ENCODE measurements around the gene SMARCB1.

The SMARCB1 gene

DNA sequence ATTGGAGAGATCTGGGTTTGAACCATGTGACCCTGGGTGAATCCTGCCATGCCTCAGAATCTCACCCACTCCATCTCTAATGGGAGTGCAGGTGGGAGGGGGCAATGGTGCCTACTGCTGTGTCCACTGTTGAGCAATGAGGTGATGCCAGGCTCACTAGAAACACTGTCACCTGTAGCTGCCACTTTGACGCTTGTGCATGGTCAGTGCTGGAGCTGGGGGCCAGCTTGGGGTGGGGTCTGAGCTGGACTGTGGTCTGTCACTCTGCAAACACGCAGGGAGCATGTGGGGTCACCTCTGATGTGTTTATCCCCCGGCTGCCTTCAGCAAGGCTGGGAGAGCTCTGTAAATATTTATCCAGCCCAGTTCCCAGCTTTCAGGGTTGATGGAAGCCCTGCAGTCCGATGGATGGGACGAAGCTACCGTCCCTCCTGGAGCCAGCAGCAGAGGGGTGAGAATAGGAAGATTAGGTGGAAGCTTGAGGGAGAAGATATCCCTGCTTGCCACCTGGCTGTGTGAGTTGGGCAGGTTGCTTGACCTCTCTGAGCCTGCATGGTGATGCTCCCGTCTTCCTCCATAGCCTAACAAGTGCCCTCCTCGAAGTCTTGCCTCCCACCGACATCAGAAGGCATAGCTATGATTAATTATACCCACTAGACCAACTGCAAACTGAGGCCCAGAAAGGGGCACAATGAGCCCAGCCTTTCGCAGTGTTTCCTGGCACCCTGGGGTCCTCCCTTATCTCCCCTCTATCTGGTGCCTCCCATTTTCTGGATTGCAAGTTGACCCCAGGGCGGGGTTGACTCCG lies 12.4 kb upstream of the SMARCB1 start:
- no peak overlapping the region for H3K9ac ChIP-seq (ENCODE audit: low read length)

GRCh38 chr22:23774922-23775436 lies 11.8 kb upstream of the SMARCB1 start:
- Histone ChIP-seq H3K9ac (ENCODE audit: low read length) (no peak overlapping the region), H3K27ac (ENCODE audit: low read depth, low read length) (no peak overlapping the region), H3K9me2 (replicated peaks; ENCODE audit: insufficient read depth, low read length) (no peaks in the 10 kb centered on the region), H3K27me3 (ENCODE audit: low read length) (no peaks in the 10 kb centered on the region), H3K36me3 (ENCODE audit: low read length) (no peaks in the 10 kb centered on the region), H4K20me1 (ENCODE audit: low read depth, low read length) (no peaks in the 10 kb centered on the region), H2AFZ (ENCODE audit: low read depth, low read length, severe bottlenecking) (no peak overlapping the region), H3K79me2 (ENCODE audit: insufficient read depth, low read length) (no peaks in the 10 kb centered on the region), H3K4me3 (ENCODE audit: insufficient read depth, low read length, poor library complexity, severe bottlenecking) (no peak overlapping the region), H3F3A (ENCODE audit: insufficient read depth) (peaks cover 4% of the 10 kb centered on the region; the same call in 1 of the 2 replicates), H3K4me2 (ENCODE audit: low read depth, low read length, poor library complexity, severe bottlenecking) (no peak overlapping the region), H3K9me3 (ENCODE audit: insufficient read depth, low read length) (no peaks in the 10 kb centered on the region)
- TF ChIP-seq, protein P1, sequence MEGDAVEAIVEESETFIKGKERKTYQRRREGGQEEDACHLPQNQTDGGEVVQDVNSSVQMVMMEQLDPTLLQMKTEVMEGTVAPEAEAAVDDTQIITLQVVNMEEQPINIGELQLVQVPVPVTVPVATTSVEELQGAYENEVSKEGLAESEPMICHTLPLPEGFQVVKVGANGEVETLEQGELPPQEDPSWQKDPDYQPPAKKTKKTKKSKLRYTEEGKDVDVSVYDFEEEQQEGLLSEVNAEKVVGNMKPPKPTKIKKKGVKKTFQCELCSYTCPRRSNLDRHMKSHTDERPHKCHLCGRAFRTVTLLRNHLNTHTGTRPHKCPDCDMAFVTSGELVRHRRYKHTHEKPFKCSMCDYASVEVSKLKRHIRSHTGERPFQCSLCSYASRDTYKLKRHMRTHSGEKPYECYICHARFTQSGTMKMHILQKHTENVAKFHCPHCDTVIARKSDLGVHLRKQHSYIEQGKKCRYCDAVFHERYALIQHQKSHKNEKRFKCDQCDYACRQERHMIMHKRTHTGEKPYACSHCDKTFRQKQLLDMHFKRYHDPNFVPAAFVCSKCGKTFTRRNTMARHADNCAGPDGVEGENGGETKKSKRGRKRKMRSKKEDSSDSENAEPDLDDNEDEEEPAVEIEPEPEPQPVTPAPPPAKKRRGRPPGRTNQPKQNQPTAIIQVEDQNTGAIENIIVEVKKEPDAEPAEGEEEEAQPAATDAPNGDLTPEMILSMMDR (IDR thresholded peaks at IDR 0.05; ENCODE audit: insufficient read depth, low read length, poor library complexity, severe bottlenecking) = no peak
- TF ChIP-seq EZH2phosphoT487 (conservative IDR thresholded peaks at IDR 0.05; ENCODE audit: low read length) = no peak

More for the DNA sequence above, 12.4 kb upstream of the SMARCB1 start:
- Histone ChIP-seq H3K27ac (ENCODE audit: low read depth, low read length) (no peak overlapping the region), H3F3A (ENCODE audit: insufficient read depth) (peaks cover 8% of the 10 kb centered on the region), H3K4me3 (ENCODE audit: insufficient read depth, low read length, poor library complexity, severe bottlenecking) (no peak overlapping the region), H3K4me2 (ENCODE audit: low read depth, low read length, poor library complexity, severe bottlenecking) (no peak overlapping the region), H3K9me2 (replicated peaks; ENCODE audit: insufficient read depth, low read length) (no peaks in the 10 kb centered on the region), H3K36me3 (ENCODE audit: low read length) (no peaks in the 10 kb centered on the region), H3K79me2 (ENCODE audit: insufficient read depth, low read length) (no peaks in the 10 kb centered on the region), H3K9me3 (ENCODE audit: insufficient read depth, low read length) (no peaks in the 10 kb centered on the region), H2AFZ (ENCODE audit: low read depth, low read length, severe bottlenecking) (no peak overlapping the region), H4K20me1 (ENCODE audit: low read depth, low read length) (no peaks in the 10 kb centered on the region), H3K27me3 (ENCODE audit: low read length) (no peaks in the 10 kb centered on the region)
- TF ChIP-seq EZH2phosphoT487 (conservative IDR thresholded peaks at IDR 0.05; ENCODE audit: low read length) = no peak
- TF ChIP-seq, protein P1 (IDR thresholded peaks at IDR 0.05; ENCODE audit: insufficient read depth, low read length, poor library complexity, severe bottlenecking) = no peak

DNA sequence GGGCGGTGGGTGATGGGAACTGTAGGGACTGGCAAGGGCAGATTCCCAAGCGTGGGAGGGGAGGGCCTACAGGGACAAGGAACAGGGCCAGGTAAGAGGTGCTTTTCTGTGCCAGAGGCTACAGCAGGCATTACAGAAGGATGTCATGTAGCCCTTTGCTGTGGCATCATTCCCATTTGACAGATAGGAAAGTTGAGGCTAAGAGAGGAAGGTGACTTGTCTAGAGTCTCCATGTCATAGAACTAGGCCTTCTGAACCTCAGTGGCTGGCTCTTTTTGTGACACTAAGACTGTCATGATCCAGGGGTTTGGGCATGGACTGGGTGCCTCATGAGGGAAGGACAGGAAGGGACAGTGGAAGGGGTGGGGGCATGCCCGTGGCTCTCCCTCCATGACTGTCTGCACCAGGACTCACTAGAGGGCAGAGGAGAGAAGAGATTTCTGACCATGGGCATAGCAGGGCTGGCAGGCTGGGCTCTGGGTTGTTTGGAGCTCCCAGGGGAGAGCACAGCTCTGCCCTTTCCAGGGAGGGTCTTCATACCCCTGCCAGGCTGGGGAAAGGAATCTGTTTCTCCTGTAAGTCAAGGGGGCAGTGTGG lies 10.9 kb upstream of the SMARCB1 start:
- H3K9me2 ChIP-seq (replicated peaks; ENCODE audit: insufficient read depth, low read length) = no peaks in the 10 kb centered on the region
- TF ChIP-seq, protein P1 (IDR thresholded peaks at IDR 0.05; ENCODE audit: insufficient read depth, low read length, poor library complexity, severe bottlenecking) = no peak
- TF ChIP-seq EZH2phosphoT487 (conservative IDR thresholded peaks at IDR 0.05; ENCODE audit: low read length) = no peak

More for the DNA sequence above, 10.9 kb upstream of the SMARCB1 start:
- Histone ChIP-seq H3K27ac (ENCODE audit: low read depth, low read length) (no peak overlapping the region), H3K9ac (ENCODE audit: low read length) (no peak overlapping the region), H3K4me2 (ENCODE audit: low read depth, low read length, poor library complexity, severe bottlenecking) (no peak overlapping the region), H3K4me3 (ENCODE audit: insufficient read depth, low read length, poor library complexity, severe bottlenecking) (no peak overlapping the region), H3K36me3 (ENCODE audit: low read length) (no peaks in the 10 kb centered on the region), H3F3A (ENCODE audit: insufficient read depth) (peaks cover 4% of the 10 kb centered on the region; the same call in 1 of the 2 replicates), H3K27me3 (ENCODE audit: low read length) (no peaks in the 10 kb centered on the region), H3K9me3 (ENCODE audit: insufficient read depth, low read length) (no peaks in the 10 kb centered on the region), H4K20me1 (ENCODE audit: low read depth, low read length) (no peaks in the 10 kb centered on the region), H3K79me2 (ENCODE audit: insufficient read depth, low read length) (no peaks in the 10 kb centered on the region), H2AFZ (ENCODE audit: low read depth, low read length, severe bottlenecking) (no peak overlapping the region)

All from SU-DHL-6 (cell line).